Measurements from ENCODE around the gene MOSMO. TPM values are rescaled to one million over a fixed set of nuclear protein-coding genes. Genes with fewer than 3 reads are reported as not detected.
"Not testable (repeated sequence)": the region's sequence is repeated elsewhere in the genome, so short reads cannot be mapped to it uniquely, and the experiment has no call there.

The MOSMO gene
- total RNA-seq, 1 donor from 2014 or later = 18.6 TPM

DNA sequence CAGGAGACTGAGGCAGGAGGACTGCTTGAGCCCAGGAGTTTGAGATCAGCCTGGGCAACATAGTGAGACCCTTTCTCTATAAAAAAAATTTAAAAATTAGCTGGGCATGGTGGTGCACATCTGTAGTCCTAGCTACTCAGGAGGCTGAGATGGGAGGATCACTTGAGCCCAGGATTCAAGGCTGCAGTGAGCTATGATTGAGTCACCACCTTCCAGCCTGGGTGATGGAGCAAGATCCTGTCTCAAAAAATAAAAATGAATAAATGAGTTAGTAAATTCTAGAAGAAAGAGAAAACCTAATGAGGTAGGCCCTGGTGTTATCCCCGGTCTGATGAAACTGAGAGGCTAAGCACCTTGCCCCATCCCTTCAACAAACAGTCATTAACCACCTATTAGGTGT, 5.9 kb upstream of the MOSMO start:
- not testable (repeated sequence) for DNase-seq (ENCODE audit: low spot score)

DNA sequence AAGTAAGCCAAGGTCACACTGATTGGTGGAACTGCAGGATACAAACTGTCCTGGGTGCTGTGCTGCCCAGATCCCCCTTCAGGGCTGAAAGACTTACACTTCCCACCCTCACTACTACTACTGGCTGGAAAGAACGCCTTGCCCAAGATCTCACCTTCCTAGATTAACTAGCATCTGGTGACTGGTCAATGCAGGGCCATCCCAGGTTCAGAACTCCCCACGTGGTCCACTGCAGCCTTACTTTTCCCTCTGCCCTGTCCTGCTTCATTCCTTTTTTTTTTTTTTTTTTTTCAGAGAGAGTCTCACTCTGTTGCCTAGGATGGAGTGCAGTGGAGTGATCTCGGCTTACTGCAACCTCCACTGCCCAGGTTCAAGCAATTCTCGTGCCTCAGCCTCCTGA, 4.7 kb upstream of the MOSMO start:
- DNase-seq (ENCODE audit: low spot score) = no peak

DNA sequence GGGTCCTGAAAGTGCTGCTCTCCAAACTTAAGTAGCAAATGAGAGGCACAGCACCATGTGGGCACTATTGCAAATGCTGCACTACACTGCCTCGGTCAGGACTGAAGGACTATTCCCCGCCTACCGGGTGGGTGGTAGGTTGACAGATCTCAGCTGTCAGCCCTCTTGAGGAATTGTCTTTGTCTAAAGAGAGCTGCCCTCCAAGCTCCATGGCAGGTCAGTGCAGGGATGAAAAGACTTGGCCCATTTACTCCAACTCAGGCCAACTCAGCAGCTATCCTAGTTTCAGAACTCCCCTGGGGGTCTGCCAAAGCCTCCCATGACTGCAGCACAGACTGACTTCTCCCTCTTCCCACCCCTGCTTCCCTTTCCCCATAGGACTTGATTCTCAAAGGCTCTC, 3.6 kb upstream of the MOSMO start:
- no peak for DNase-seq (ENCODE audit: low spot score)

DNA sequence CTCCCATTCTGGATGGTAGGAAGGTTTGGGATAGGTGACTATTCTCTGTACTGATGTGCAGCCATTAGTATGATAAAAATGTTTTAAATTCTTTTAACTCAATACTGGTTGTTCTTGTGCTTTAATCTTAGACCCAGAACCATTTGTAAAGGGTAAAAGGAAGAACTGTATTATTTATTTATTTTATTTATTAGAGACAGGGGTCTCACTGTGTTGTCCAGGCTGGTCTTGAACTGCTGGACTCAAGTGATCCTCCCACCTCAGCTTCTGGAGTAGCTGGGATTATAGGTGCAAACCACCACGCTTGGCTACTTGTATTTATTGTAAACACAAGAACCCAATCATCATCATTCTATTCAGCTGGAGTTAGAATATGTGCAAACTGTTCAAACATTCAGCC, 2.2 kb upstream of the MOSMO start:
- DNase-seq (ENCODE audit: low spot score) = no peak

DNA sequence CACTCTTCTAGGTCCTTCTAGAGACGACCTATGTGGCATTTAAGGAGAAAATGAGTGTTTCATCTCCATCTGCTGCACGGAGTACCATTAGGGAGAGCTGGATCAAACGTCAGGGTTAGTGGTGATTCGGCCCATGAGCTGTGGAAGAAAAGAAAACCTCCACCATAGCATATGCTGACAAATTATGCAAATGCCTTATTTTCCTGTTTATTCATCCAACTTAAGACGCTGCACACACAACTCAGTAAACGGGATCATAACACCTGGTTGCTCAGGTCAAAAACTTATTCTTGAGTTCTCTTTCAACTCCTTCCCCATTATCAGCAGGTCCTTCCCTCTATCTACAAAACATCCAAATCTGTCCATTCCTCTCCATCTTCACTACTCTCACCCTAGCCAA, 1.3 kb upstream of the MOSMO start:
- no peak for DNase-seq (ENCODE audit: low spot score)

DNA sequence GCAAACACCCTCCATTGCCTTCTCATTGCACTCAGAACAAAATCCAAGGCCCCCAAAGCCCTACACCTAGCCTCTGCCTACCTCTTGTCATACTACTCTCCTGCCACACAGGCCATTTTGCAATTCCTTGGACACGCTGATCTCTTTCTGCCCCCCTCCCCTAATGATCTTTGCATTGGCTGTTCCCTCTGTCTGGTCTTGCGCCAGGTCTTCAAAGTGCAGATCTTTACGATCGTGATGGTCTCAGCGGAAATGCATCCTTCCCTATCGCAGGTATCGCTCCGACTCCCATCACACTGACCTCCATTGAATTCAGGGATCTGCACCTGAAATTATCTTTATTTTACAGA, 777 bp upstream of the MOSMO start:
- DNase-seq (ENCODE audit: low spot score) = no peak

DNA sequence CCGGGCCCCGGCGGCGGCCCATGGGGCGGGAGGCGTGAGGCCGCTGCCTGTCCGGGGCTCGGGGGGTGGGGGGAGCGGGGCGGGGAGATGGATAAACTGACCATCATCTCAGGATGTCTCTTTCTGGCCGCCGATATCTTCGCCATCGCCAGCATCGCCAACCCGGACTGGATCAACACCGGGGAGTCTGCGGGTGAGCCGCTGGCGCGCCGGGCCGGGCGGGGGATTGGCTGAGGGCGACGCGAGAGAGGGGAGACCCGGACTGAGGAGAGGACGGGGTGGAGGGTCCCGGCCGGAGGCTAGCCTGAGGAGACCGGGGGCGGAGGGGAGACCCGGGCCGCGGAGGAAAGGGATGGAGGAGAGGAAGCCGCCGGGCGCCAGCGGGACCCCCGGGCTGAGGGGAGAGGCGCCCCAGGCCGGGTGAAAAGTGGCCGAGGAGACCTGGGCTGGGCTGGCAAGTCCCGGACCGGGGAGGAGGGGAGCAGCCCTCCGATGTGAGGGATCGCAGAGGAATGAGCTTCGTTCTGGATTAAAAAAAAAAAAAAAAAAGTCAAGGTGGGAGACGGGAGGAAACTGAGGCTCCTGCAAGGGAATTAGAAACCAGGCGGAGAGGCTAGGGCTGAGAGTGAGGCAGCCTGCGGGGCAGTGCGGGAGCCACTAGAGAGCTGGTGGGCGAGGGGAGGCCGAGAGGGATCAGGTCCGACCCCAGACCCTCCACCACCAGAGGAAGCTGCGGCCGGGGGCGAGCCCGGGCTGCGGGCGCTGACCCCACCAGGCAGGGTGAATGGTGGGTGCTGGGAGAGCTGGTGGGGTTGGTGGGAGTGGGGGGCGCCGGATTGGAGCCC, 526 bp downstream of the MOSMO start:
- no peak for DNase-seq (ENCODE audit: low spot score)

DNA sequence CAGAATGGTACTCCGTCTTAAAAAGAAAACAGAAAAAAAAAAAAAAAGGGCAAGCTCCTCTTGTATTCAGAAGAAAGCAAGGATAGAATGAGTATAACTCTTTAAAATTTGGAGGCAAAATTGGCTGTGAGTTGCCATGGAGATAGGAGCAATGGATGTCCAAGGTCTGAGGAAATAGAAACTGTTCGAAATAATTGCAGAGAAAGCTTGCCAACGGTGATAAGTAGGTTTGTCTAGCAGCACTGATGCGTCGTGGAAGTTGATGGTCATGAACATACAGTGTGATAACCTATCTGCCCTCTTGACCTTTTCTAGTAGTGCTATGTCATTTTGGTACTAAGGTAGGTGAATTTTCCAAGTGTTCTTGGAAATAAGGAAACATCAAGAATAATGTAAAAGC, 3.0 kb downstream of the MOSMO start:
- DNase-seq (ENCODE audit: low spot score) = no peak

DNA sequence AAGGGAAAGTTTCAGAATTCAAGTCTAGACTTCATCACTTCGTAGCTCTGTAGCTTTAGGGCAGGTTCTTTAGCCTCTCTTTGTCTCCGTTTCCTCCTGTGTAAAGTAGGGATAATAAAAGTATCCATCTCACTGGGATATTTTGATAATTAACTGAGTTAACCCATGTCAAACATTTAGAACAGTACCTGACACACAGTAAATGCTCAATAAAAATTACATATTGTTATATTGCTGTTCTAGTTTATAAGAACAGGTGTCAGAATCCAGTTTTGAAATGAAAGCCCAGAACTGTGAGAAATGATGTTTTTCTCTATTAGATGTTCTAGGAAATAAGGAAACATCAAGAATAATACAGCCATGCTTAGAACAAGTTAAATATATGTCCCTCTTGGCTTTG, 4.3 kb downstream of the MOSMO start:
- no peak for DNase-seq (ENCODE audit: low spot score)

DNA sequence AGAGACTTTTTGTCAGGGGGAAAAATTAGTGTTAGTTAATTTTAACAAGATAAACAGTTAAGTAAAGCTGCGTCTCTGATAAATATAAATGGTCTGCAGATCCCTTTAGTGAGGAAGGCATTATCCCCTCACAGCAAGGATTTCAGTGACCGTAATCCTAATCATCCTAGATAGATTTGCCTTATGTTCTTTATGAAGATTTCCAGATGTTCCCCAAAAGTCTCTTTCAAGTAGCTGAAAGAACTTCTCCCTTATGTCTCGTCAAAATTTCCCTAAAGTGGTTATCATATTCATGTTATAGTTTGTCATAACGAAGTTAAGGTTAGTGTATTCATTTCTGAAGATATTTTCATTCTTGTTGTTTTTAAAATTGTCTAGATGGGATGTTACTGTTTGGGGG, 5.6 kb downstream of the MOSMO start:
- no peak for DNase-seq (ENCODE audit: low spot score)

DNA sequence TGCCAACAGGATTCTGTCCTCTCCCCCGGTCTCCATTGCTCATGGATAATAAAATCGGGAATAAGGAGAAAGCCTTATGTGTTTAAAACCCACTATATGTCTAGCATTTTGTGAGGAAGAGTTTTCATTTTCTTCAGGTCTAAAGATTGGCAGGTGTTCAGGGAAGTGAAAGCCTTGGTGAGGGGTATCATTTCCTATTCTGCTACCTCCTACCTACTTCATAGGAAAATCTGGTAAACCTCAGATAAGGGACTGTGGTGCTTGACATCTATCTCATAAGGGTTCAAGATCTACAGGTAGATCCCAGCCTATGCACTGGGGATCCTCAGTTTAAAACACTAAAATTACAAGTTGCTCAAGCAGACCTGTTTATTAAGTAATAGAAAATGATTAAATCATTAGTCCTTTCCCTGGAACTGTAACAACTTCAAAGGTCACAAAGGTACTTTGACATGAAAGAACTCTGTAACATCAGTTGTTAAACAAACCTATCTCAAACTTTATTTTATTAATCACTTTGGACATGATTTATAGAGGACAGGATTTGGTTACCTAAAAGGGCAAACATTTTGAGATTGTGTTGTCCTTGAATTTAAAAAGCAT, 6.5 kb downstream of the MOSMO start:
- DNase-seq (ENCODE audit: low spot score) = no peak

DNA sequence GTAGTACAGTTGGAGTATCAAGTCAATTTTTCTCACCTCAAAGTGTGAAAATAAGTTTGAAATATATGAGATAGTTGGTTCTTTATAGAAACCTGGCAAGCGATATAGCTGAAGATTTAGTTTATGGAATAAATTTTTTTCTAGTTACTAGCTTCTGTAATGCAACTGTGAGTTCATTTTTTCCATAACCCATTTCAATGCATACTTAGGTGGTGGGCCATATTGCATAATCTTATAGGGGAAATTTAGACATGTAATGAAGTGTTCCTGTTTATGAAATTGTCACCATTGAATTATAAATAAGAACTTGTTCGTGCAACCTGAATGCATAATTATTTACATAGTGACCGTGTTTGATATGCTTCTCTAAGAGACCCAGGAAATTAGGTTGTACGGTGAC, 9.0 kb downstream of the MOSMO start:
- DNase-seq (ENCODE audit: low spot score) = no peak

DNA sequence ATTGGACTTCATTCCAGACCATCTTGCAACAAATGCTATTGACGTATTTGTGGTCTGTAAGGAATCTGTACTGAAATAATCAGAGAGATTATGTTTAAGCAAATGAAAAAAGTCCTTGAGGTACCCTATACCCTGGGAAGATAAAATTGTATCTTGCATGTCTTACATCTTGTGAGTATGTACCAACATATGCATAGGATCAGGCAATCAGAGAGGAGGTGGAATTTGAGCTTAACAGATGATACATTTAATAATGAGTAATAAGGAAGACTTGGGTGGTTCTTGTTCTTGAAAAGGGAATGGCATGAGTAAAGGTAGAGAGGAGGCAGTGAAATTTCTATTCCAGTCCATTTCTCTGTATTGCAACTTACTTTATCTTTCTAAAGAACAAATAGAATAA, 10.6 kb downstream of the MOSMO start:
- DNase-seq (ENCODE audit: low spot score) = no peak

DNA sequence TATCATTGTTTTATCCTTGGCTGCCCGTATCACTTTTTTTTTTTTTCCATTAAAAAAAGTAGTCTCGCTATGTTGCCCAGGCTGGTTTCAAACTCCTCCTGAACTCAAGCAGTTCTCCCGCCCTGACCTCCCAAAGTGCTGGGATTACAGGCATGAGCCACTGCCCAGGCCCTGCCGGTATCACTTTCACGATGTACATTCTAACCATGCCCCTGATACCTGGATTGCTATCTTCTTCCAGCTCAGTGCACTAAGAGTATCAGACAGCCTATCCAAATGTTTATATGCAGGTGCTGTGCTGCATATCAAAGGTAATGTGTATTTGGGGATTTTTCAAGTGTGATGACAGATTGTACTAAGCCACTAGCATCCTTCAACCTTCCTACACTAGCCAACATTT, 14.2 kb downstream of the MOSMO start:
- no peak for DNase-seq (ENCODE audit: low spot score)

DNA sequence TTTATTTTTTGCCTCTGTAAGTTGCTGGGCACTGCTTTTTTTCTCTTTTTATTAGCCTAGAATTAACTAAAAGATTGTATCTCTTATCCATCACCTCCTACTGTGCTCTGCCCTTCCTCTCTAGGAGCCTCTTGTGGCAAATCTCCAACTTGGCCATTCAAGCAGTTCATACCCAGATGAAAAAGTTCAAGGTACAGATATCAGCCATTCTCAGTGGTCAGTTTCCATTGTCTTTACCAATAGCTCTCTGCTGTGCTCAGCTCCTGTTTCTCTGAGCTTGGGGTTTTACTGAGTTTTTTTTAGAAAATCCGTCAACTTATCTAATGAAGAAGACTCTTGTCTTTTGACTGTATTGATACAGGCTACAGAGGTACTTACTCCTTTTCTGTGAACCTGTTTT, 15.6 kb downstream of the MOSMO start:
- DNase-seq (ENCODE audit: low spot score) = no peak

DNA sequence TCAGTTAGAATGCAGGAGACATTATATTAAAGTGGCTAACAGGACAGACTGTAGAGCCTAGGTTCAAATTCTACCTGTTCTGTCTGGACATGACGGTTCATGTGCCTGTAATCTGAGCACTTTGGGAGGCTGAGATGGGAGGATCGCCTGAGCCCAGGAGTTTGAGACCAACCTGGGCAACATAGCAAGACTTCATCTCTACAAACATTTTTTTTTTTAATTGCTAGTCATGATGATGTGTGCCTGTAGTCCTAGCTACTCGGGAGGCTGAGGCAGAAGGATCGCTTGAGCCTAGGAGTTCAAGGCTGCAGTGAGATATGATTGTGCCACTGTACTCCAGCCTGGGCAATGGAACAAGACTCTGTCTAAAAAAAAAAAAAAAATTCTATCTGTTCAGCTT, 16.9 kb downstream of the MOSMO start:
- not testable (repeated sequence) for DNase-seq (ENCODE audit: low spot score)

DNA sequence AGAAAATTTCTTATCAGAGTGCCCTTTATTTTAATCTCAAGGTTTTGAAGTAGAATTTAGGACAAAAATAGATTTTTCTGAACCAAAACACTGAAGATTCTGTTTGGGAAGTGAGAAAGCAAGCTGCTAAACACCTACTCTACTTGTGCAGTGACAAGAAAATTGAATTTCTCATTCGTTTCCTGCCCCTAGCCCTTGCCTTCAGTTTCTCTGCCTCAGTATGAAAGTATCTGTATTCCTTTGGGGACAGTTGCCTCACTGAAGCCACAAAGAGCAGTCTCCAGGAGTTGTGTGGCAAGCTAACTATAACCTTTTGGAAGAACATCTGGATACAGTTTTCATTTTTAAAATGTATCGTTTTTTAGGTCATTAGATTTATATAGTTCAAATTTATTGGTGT, 19.7 kb downstream of the MOSMO start:
- no peak for DNase-seq (ENCODE audit: low spot score)

DNA sequence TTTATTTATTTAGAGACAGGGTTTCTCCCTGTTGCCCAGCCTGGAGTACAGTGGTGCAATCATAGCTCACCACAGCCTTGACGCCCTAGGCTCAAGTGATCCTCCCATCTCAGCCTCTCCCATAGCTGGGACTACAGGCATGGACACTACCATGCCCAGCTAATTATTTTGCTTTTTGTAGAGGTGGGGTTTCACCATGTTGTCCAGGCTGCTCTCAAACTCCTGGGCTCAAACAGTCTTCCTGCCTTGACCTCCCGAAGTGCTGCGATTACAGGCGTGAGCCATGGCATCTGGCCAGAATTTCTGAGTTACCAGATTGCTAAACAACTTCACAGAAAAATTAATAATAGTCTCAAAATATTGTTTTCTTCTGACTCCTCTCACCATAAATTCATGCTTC, 21.7 kb downstream of the MOSMO start:
- DNase-seq (ENCODE audit: low spot score) = no peak

DNA sequence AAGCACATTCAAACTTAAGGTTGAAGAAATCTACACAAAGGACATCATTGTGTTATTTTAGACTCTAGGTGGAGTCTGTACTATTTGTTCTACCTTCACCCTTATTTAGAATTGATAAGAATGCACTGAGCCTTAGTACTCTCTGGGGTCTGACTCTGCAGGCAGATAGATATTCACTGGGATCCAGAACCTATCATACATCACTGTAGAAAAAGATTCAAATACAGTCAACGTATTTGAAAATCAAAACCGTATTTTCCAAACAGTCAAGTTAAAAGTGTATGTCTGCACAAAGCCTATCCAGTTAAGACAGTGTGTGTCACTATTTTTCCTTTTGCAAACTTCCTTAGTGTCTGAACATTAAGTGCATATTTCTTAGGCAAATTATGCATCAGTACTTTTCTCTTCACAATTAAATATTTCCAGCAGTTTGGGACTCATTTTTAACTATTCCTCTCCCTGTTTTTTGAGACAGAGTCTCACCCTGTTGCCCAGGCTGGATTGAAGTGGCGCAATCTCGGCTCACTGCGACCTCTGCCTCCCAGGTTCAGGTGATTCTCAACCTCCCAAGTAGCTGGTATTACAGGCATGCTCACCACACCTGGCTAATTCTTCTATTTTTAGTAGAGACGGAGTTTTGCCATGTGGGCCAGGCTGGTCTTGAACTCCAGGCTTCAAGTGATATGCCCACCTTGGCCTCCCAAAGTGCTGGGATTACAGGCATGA, 22.3 kb downstream of the MOSMO start:
- no peak for DNase-seq (ENCODE audit: low spot score)

DNA sequence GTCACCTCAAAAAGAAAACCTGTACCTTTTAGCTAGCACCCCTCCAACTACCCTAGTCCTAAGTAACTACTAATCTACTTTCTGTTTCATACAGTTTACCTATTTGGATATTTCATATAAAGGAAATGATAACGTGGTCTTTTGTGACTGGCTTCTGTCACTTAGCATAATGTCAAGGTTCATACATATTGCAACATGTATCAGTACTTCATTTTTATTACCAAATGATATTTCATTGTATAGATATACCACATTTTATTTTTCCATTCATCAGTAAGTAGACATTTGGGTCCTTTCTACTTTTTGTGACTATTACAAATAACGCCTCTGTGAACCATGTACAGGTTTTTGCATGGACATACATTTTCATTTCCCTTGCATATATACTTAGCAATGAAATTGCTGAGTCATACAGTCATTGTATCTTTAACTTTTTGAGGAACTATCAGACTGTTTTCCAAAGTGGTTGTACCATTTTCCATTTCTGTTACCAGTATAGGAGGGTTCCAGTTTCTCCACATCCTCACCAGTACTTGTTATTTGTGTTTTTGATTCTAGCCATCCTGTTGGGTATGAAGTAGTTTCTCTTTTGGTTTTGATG, 23.7 kb downstream of the MOSMO start:
- no peak for DNase-seq (ENCODE audit: low spot score)

DNA sequence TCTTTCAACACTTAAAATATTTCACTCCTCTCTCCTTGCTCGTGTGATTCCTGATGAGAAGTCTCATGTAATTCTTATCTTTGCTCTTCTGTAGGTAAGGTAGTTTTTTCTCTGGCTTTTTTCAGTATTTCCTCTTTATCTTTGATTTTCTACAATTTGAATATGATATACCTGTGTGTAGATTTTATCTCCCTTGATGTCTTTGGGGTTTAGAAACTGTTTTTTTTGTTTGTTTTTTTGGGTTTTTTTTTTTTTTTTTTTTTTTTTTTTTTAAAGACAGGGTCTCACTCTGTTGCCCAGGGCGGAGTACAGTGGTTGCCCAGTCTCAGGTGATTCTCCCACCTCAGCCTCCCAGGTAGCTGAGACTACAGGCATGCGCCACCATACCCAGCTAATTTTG, 26.6 kb downstream of the MOSMO start:
- DNase-seq (ENCODE audit: low spot score) = no peak

DNA sequence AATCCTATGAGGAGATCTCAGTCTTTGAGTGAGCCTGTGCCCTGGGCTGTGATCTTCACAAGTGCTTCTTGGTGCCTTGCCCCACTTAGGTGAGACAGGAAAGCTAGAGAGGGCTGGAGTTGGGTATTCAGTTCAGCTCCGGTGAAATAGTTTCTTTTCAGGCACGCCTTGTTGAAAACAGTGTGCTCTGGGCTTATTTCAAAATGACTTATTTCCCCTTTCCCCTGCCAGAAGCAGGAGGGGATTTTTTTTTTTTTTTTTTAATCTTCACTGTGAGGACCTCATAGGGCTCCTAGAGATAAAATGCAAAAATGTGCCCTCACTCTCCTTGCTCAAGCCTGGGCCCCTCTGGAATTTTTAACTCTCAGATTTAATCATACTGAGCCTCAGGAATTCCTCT, 27.2 kb downstream of the MOSMO start:
- no peak for DNase-seq (ENCODE audit: low spot score)
